Coronary artery (tissue), 2 donors: ENCODE measurements around the gene ATXN1.

ENCODE experiments used
- DNase-seq: peaks from one replicate; pipeline ENCODE4 v3.0.0-alpha.2; 2017; ENCODE audit warnings: low spot score
- H3K27ac ChIP-seq, 2 donors: fragments of 200-600 bp; sonication (generic); one replicate each; pipeline ENCODE4 v1.5.1; 2016 to 2019
- H3K4me3 ChIP-seq: fragments of 200-600 bp; sonication (generic); 2 replicates; pipeline ENCODE4 v1.5.1; 2016; ENCODE audit warnings: mild to moderate bottlenecking, moderate library complexity
- CTCF ChIP-seq: fragments of 200-600 bp; sonication (generic); IDR thresholded peaks from one replicate; pipeline ENCODE4 v1.5.1; 2019; ENCODE audit warnings: antibody characterized with exemption

ATXN1 gene

GRCh38 chr6:16766836-16767745, 5.8 kb upstream of the ATXN1 start:
- TF ChIP-seq CTCF, result no peak
- DNase-seq, result no peak
- no peak overlapping the region for H3K4me3 ChIP-seq
- H3K27ac ChIP-seq, result peak overlapping the region in 1 of 2 donors; percentile 51

GRCh38 chr6:16766043-16766536, 4.8 kb upstream of the ATXN1 start:
- no peak for DNase-seq
- TF ChIP-seq CTCF, result no peak
- Histone ChIP-seq H3K4me3 (no peak overlapping the region), H3K27ac (peak overlapping the region in 1 of 2 donors; percentile 0)

- Histone ChIP-seq H3K27ac (peak overlapping the region in 1 of 2 donors; percentile 10), H3K4me3 (no peak overlapping the region)
- DNase-seq, result no peak
Measured at GRCh38 chr6:16765235-16765634, 4.0 kb upstream of the ATXN1 start.

GRCh38 chr6:16764188-16764950, 3.1 kb upstream of the ATXN1 start:
- Histone ChIP-seq H3K4me3 (no peak overlapping the region), H3K27ac (no peak overlapping the region)
- TF ChIP-seq CTCF, result no peak
- DNase-seq, result no peak

More at GRCh38 chr6:16765235-16765634, 4.0 kb upstream of the ATXN1 start:
- TF ChIP-seq CTCF, result no peak

GRCh38 chr6:16762550-16763477, 1.6 kb upstream of the ATXN1 start:
- DNase-seq, result no peak
- peak overlapping the region; percentile 97 to 100 for H3K27ac ChIP-seq
- H3K4me3 ChIP-seq, result peak overlapping the region; percentile 100
- TF ChIP-seq CTCF, result peak; percentile 64

- peak overlapping the region; percentile 100 for H3K4me3 ChIP-seq
- TF ChIP-seq CTCF, result no peak
- H3K27ac ChIP-seq, result peak overlapping the region; percentile 97 to 100
- no peak for DNase-seq
Measured at GRCh38 chr6:16762268-16762549, 949 bp upstream of the ATXN1 start.
